ENCODE results near the gene OPN1MW.
"Not testable (repeated sequence)": the region's sequence is repeated elsewhere in the genome, so short reads cannot be mapped to it uniquely, and the experiment has no call there.

The OPN1MW gene

DNA sequence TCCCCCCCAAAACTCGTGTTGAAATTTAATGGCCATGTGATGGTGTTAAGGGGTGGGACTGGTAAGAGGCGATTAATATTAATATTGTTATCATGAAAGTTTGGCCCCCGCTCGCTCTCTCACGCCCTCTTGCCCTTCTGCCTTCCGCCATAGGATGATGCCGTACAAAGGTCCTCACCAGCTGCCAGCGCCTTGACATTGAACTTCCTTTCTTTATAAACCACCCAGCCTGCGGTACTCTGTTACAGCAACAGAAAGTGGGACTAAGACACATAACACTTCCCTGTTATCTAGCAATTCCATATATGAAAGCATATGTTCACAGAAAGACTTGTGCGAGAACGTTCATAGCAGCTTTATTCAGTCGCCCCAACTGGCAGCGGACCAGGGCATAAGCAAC, 14.0 kb upstream of the OPN1MW start:
- H3K4me3 Mint-ChIP-seq, DNase-seq, H3K36me3 Mint-ChIP-seq, H3K4me1 Mint-ChIP-seq, CTCF ChIA-PET, H3K27me3 Mint-ChIP-seq, H3K9me3 Mint-ChIP-seq, H3K27ac Mint-ChIP-seq: not testable (repeated sequence)

DNA sequence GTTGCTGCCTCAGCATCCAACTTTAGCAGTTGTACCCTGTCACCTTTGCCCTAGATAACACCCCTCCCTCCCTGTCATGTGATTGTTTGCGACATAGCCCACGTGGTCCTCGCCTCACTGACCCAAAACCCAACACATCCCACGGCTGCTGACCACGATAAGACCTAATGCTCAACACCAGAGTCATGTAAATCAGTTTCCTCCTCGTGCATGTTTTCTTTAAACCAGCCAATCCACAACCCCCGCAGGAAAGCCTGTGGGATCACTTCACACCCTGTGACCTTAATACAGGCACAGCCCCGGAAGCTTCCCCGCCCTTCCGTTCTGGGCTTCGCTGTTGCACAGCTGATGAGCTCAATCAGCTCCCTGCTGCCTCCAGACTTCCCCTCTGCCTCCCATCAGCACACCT, 9.9 kb upstream of the OPN1MW start:
- H3K4me3 Mint-ChIP-seq, H3K27ac Mint-ChIP-seq, H3K9me3 Mint-ChIP-seq, DNase-seq, H3K4me1 Mint-ChIP-seq, H3K36me3 Mint-ChIP-seq, H3K27me3 Mint-ChIP-seq, CTCF ChIA-PET: not testable (repeated sequence)

DNA sequence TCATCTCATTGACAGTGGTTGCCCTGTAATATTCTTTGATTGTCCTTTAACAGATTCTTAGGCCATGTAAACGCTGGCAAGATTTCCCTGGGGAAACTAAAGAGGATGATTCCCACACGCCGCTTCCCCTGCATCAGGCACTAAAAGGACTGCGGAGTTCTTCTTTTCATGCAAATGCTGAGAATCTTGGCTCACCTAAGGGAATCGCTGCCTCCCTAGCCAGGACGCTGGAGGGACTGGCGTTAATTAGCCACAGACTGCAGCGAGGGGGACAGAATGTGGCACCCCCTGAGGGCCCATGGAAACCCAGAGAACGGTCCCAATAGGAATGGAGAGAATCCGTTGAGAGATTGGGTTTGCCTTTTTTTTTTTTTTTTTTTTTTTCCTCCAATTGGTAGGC, 8.0 kb upstream of the OPN1MW start:
- H3K4me3 Mint-ChIP-seq, H3K36me3 Mint-ChIP-seq, H3K9me3 Mint-ChIP-seq, H3K27me3 Mint-ChIP-seq, H3K4me1 Mint-ChIP-seq, CTCF ChIA-PET, H3K27ac Mint-ChIP-seq, DNase-seq: not testable (repeated sequence)

DNA sequence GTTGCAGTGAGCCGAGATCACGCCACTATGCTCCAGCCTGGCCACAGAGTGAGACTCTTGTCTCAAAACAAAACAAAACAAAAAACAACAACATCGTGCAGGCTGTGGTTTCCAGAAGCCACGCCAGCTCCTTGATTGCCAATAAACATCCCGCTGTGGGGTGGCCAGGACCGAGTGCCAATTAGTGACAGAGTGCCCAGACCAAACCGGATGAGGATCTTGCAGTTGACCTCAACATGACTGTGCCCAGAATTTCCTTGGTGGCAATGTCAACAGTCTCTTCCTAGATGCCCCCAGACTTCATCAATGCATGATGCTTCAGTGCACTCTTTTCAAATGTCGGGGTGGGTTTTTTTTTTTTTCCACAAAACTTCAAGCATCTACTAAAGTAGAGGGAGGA, 1.4 kb downstream of the OPN1MW start:
- H3K4me1 Mint-ChIP-seq, H3K9me3 Mint-ChIP-seq, H3K4me3 Mint-ChIP-seq, H3K27ac Mint-ChIP-seq, CTCF ChIA-PET, H3K27me3 Mint-ChIP-seq, H3K36me3 Mint-ChIP-seq, DNase-seq: not testable (repeated sequence)

DNA sequence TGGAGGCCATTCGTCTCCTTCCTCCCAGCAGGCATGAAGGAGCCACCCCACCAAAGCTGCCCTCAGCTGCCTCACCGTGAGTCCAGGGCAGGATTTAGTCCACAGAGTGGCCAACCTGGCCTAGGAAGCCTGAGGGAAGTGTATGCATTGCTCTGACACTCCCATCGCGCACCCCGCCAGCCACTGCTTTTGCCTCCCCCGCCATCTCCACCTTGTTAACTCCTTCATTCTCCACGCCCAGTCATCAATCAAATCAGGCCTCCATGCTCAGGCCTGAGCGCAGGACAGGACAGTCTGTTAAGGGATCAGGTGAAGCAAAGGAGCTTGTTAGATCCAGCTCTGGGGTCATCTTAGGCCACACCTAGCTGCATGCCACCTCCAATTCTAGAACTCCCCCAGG, 10.4 kb downstream of the OPN1MW start:
- DNase-seq, H3K4me1 Mint-ChIP-seq, H3K36me3 Mint-ChIP-seq, H3K4me3 Mint-ChIP-seq, H3K27me3 Mint-ChIP-seq, H3K27ac Mint-ChIP-seq, CTCF ChIA-PET, H3K9me3 Mint-ChIP-seq: not testable (repeated sequence)

DNA sequence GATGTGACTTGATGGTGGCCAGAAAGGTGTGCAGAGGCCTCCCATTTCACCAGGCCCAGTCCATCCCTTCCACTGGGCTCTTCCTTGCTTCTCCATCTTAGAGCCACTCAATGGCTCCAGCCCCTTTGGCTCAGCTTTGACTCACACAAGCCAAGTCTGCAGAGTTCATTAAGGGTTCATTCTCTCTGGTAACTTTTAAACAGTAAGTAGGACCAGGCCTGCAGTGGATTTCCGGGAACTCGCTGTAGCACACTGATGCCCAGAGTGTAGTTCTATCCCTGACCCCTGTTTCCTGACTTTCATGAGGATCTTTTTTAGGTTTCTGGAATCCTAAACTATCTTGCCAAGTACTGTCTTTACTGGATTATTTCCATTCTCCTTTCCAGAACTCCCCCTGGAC, 11.9 kb downstream of the OPN1MW start:
- H3K4me1 Mint-ChIP-seq, H3K36me3 Mint-ChIP-seq, DNase-seq, H3K4me3 Mint-ChIP-seq, H3K9me3 Mint-ChIP-seq, H3K27ac Mint-ChIP-seq, H3K27me3 Mint-ChIP-seq, CTCF ChIA-PET: not testable (repeated sequence)

DNA sequence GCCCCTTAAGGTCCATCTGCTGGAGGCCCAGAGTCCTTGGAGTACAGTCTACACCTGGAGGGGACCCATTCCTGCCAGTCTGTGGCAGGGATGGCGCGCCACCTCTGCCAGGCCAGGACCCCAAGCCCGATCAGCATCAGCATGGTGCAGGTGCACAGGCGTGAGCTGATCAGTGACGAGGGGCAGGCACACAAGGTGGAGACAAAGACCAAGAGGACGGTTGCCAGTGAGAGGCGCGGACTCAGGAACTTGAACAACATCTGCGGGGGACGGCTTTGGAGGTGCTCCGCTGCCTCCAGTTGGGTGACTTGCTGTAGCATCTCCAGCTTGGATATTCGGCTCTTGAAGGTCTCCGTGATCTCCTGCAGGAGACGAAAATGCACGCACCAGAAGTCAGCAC, 14.1 kb downstream of the OPN1MW start:
- DNase-seq, H3K36me3 Mint-ChIP-seq, H3K4me3 Mint-ChIP-seq, H3K9me3 Mint-ChIP-seq, H3K27me3 Mint-ChIP-seq, H3K4me1 Mint-ChIP-seq, H3K27ac Mint-ChIP-seq, CTCF ChIA-PET: not testable (repeated sequence)

DNA sequence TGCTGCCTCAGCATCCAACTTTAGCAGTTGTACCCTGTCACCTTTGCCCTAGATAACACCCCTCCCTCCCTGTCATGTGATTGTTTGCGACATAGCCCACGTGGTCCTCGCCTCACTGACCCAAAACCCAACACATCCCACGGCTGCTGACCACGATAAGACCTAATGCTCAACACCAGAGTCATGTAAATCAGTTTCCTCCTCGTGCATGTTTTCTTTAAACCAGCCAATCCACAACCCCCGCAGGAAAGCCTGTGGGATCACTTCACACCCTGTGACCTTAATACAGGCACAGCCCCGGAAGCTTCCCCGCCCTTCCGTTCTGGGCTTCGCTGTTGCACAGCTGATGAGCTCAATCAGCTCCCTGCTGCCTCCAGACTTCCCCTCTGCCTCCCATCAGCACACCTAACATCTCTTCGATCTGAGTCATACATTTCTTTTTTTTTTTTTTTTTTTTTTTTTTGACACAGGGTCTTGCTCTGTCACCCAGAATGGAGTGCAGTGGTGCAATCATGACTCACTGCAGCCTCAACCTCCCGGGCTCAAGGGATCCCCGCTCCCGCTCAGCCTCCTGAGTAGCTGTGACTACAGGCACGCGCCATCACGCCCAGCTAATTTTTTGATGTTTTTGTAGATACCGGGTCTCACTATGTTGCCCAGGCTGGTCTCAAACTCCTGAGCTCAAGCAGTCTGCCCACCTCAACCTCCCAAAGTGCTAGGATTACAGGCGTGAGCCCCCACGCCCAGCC, 27.4 kb downstream of the OPN1MW start:
- DNase-seq, H3K9me3 Mint-ChIP-seq, H3K4me3 Mint-ChIP-seq, H3K27ac Mint-ChIP-seq, H3K4me1 Mint-ChIP-seq, H3K36me3 Mint-ChIP-seq, H3K27me3 Mint-ChIP-seq, CTCF ChIA-PET: not testable (repeated sequence)

DNA sequence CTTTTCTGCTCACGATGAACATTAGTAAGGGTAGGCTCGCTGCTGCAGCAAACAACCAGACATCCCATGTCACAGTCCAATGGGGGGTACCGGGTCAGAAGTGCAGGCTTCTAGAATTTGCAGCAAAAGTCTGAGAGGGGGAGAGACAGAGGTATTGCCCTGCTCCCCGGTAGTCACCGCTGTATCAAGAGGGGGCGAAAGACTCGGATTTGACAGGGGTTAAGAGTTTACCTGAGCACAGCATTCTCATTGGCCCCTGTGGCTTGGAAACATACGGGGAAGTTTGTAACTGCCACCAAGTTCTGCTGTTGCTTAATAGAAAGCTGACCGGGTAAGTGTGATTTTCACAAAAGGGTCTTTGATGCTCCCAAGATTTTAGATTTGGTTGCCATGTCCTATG, 28.7 kb downstream of the OPN1MW start:
- DNase-seq, H3K27ac Mint-ChIP-seq, H3K9me3 Mint-ChIP-seq, H3K4me3 Mint-ChIP-seq, H3K27me3 Mint-ChIP-seq, CTCF ChIA-PET, H3K36me3 Mint-ChIP-seq, H3K4me1 Mint-ChIP-seq: not testable (repeated sequence)

DNA sequence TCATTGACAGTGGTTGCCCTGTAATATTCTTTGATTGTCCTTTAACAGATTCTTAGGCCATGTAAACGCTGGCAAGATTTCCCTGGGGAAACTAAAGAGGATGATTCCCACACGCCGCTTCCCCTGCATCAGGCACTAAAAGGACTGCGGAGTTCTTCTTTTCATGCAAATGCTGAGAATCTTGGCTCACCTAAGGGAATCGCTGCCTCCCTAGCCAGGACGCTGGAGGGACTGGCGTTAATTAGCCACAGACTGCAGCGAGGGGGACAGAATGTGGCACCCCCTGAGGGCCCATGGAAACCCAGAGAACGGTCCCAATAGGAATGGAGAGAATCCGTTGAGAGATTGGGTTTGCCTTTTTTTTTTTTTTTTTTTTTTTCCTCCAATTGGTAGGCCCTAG, 29.1 kb downstream of the OPN1MW start:
- H3K4me3 Mint-ChIP-seq, H3K27me3 Mint-ChIP-seq, H3K36me3 Mint-ChIP-seq, H3K4me1 Mint-ChIP-seq, H3K27ac Mint-ChIP-seq, CTCF ChIA-PET, H3K9me3 Mint-ChIP-seq, DNase-seq: not testable (repeated sequence)

DNA sequence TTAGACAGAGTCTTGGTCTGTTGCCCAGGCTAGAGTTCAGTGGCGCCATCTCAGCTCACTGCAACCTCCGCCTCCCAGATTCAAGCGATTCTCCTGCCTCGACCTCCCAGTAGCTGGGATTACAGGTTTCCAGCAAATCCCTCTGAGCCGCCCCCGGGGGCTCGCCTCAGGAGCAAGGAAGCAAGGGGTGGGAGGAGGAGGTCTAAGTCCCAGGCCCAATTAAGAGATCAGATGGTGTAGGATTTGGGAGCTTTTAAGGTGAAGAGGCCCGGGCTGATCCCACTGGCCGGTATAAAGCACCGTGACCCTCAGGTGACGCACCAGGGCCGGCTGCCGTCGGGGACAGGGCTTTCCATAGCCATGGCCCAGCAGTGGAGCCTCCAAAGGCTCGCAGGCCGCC, 37.1 kb downstream of the OPN1MW start, which contains the start of gene OPN1MW2:
OPN1MW2 (plus strand) TSS at position 301 of the 400 bp plus-strand sequence; CDS start at position 361, 60 bp downstream.
- DNase-seq, H3K36me3 Mint-ChIP-seq, H3K27me3 Mint-ChIP-seq, H3K4me3 Mint-ChIP-seq, H3K27ac Mint-ChIP-seq, H3K4me1 Mint-ChIP-seq, CTCF ChIA-PET, H3K9me3 Mint-ChIP-seq: not testable (repeated sequence)

DNA sequence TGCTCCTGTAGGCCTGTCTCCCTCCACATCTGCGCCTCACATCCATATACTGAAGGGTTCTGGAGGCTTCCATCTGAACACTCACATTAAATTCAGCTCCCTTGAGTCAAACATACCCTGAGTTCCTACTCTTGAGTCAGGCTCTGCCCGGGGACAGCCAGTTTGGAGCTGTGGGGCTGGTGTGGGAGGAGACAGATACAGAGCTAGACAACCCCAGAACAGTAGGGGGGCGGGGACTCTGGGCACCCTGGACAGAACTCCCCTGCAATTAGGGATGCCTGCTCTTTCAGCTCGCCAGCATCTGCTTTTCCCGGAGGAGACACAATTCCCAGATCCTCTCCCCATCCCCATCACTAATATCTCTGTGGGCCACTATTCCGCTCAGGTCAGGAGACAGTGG, 42.9 kb downstream of the OPN1MW start:
- H3K4me3 Mint-ChIP-seq, H3K27me3 Mint-ChIP-seq, H3K27ac Mint-ChIP-seq, H3K9me3 Mint-ChIP-seq, H3K4me1 Mint-ChIP-seq, H3K36me3 Mint-ChIP-seq, CTCF ChIA-PET, DNase-seq: not testable (repeated sequence)

DNA sequence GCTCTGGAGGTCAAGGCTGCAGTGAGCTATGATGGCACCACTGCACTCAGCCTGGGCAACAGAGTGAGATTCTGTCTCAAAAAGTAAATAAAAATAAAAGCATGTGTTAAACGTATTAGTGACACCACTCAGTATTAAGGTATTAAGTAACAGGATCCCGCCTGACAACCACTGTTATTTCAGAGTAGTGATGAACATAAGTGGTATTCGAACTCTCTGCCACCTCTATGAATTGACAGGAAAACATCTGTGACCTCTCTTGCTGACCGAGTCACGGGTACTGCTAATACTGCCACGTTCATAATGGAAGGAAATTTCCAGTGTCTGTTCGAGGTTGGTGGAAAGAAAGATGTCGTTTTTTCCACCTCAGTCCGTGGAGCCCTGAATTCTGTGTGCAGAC, 44.3 kb downstream of the OPN1MW start:
- H3K9me3 Mint-ChIP-seq, H3K4me1 Mint-ChIP-seq, CTCF ChIA-PET, H3K27ac Mint-ChIP-seq, H3K4me3 Mint-ChIP-seq, DNase-seq, H3K27me3 Mint-ChIP-seq, H3K36me3 Mint-ChIP-seq: not testable (repeated sequence)

DNA sequence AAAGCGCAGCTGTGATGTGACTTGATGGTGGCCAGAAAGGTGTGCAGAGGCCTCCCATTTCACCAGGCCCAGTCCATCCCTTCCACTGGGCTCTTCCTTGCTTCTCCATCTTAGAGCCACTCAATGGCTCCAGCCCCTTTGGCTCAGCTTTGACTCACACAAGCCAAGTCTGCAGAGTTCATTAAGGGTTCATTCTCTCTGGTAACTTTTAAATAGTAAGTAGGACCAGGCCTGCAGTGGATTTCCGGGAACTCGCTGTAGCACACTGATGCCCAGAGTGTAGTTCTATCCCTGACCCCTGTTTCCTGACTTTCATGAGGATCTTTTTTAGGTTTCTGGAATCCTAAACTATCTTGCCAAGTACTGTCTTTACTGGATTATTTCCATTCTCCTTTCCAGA, 49.0 kb downstream of the OPN1MW start:
- H3K36me3 Mint-ChIP-seq, DNase-seq, H3K9me3 Mint-ChIP-seq, H3K27me3 Mint-ChIP-seq, H3K4me3 Mint-ChIP-seq, CTCF ChIA-PET, H3K4me1 Mint-ChIP-seq, H3K27ac Mint-ChIP-seq: not testable (repeated sequence)

DNA sequence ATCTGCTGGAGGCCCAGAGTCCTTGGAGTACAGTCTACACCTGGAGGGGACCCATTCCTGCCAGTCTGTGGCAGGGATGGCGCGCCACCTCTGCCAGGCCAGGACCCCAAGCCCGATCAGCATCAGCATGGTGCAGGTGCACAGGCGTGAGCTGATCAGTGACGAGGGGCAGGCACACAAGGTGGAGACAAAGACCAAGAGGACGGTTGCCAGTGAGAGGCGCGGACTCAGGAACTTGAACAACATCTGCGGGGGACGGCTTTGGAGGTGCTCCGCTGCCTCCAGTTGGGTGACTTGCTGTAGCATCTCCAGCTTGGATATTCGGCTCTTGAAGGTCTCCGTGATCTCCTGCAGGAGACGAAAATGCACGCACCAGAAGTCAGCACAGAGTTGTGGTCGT, 51.2 kb downstream of the OPN1MW start:
- DNase-seq, H3K9me3 Mint-ChIP-seq, H3K27ac Mint-ChIP-seq, H3K4me3 Mint-ChIP-seq, CTCF ChIA-PET, H3K27me3 Mint-ChIP-seq, H3K4me1 Mint-ChIP-seq, H3K36me3 Mint-ChIP-seq: not testable (repeated sequence)

DNA sequence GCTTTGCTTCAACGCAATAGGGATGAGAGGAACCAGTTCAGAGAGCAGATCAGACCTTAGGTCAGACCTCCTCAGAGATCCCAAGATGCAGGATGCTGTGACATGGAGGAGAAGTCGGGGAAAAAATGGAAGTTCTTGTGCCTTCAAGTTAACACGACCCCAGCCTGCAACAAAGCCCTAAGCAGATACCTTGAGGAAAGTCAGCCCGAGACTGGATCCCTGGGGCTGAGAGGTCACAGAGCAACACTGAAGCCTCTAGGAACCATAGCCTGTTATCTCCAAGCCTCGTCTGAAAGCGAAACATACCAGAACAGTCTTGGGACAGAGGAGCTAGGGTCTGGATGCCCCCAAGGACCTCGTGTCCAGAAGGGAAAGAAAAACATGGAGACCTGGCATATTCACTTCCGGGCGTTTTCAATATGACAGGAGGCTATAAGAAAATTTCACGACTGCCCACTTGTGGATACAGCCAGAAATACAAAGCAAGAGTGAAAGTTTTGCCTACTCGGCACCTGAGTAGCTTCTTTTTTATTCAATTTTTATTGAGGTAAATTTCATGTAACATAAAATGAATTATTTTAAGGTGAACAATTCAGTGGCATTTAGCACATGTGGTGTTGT, 56.7 kb downstream of the OPN1MW start:
- H3K36me3 Mint-ChIP-seq, H3K27ac Mint-ChIP-seq, H3K27me3 Mint-ChIP-seq, CTCF ChIA-PET, DNase-seq, H3K4me1 Mint-ChIP-seq, H3K4me3 Mint-ChIP-seq, H3K9me3 Mint-ChIP-seq: not testable (repeated sequence)

Measured in activated naive CD4-positive, alpha-beta T cell treated with anti-CD3 and anti-CD28 coated beads, Interleukin-2, amount 10 ng/mL, durations not matched to agents 7 days and 5 days (primary cell).